Retinal pigment epithelial cell (primary cell): ENCODE measurements around the gene USP6.

Experiments
- DNase-seq: peaks from one replicate; pipeline ENCODE4 v3.0.0-alpha.2; 2010; ENCODE audit warnings: low read depth
- H3K4me3 ChIP-seq: 2 replicates; pipeline ENCODE4 v1.5.1; 2011; ENCODE audit warnings: mild to moderate bottlenecking, low read length, control low read depth, moderate library complexity
- CTCF ChIP-seq: conservative IDR thresholded peaks from 2 replicates; pipeline ENCODE4 v1.5.1; 2011; ENCODE audit warnings: low read depth, low read length, control low read depth, inconsistent platforms

USP6 gene

DNA sequence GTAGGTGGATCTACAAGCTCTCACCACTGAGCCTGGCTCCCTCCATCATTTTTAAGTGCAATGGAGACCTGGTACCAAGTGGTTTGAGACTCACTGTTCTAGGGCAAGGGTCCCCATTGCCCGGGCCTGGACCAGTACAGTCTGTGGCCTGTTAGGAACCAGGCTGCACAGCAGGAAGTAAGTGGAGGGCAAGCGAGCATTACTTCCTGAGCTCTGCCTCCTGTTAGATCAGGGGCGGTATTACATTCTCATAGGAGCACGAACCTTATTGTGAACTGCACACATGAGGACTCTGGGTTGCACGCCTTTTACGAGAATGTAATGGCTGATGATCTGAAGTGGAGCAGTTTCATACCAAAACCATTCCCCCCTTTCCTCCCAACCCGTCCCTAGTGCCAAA, 82.6 kb downstream of the USP6 start:
- no peak for TF ChIP-seq CTCF
- no peak overlapping the region for H3K4me3 ChIP-seq
- DNase-seq: no peak

DNA sequence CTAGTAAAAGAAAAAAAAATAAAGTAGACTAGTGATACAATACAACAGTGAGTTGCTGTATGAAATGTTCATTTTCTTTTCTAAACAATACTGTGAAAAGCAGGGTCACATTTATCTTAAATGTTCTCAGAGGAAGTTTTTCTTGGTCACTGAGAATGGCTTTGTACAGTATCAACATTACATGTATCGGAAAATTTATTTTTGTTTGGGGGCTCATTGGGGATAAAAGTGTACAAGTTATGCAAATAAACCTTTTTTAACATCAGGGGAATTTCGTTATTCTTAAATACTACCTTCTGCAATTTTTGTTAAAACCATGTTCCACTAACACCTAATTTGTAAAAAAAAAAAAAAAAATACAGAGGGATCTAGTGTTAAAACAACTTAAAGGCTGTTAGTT, 84.5 kb downstream of the USP6 start:
- no peak for TF ChIP-seq CTCF
- no peak for DNase-seq
- H3K4me3 ChIP-seq: no peak overlapping the region

DNA sequence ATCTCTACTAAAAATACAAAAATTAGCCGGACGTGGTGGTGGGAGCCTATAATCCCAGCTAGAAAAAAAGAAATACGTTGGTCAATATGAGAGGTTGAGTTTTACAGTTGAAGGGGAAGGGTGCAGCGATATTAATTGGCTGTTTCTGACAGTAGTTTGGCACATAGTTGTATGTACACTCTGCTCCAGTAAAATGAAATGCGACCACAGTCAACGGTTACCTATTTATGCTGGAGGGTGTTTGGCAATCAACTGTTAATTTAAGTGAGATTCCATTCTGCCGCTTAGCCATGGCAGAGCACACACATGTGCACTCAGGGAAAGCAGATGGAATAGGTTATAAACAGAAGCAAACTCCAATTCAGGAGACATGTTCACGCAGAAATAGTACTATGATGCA, 85.2 kb downstream of the USP6 start:
- no peak for DNase-seq
- TF ChIP-seq CTCF: no peak

DNA sequence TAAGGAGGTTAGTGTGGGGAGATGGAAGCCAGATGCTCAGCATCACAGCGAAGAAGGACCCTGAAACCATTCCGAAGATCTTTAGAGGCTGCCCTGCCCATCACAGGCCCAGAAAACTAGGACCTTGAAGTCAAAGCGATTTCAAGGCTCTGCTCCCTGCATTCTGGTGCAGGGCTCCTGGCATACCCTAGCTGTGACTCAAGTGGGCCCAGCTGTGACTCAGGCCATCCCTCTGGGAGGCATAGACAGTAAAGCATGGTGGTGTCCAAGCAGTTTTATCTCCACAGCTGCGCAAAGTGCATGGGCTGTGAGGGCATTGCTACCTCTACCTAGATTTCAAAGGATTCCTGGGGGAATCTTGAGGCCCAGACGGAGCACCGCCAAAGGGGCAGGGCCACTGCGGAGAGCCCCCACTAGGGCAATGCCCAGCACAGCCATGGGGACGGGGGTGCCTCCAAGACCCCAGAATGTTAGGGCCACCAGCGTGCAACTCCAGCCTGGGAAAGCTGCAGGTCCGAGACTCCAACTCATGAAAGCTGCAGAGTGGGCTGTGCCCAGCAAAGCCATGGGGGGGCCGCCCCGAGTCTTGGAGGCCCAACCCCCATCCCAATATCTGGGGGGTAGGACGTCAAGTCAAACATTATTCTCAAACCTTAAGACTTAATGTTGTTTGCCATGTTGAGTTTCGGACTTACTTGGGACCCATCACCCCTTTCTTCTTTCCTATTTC, 87.5 kb downstream of the USP6 start:
- no peak for TF ChIP-seq CTCF
- no peak for DNase-seq
- H3K4me3 ChIP-seq: no peak overlapping the region

More for the DNA sequence above, 85.2 kb downstream of the USP6 start:
- no peak overlapping the region for H3K4me3 ChIP-seq

- H3K4me3 ChIP-seq: no peak overlapping the region
- no peak for DNase-seq
- no peak for TF ChIP-seq CTCF
Measured at GRCh38 chr17:5203908-5204294, 88.1 kb downstream of the USP6 start.

GRCh38 chr17:5209396-5209795, 93.6 kb downstream of the USP6 start:
- no peak for DNase-seq
- no peak for TF ChIP-seq CTCF
- no peak overlapping the region for H3K4me3 ChIP-seq

DNA sequence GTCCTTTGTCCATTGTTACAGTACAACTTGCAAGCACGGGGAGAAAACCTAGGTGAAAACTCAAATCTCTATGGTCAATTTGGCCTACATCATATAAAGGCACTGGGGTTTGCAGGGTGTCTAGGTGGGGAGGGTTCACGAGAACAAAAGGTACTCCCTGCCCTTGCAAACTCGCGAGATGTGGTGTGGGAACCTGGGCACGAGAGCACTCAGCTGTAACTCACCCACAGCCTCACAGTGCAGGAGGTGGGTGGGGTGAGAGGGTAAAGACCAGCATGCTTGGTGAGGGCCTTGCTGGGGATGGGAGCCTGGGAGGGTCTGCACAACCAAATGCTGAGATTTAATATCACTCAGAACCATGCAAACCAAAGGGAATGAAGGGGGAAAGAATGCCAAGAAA, 94.3 kb downstream of the USP6 start:
- no peak for TF ChIP-seq CTCF
- DNase-seq: no peak
- H3K4me3 ChIP-seq: no peak overlapping the region
